Activated CD8-positive, alpha-beta T cell treated with anti-CD3 and anti-CD28 coated beads for 36 hours (primary cell): Measurements from ENCODE around the gene EPB41L4A. TPM values are rescaled to one million over a fixed set of nuclear protein-coding genes. Genes with fewer than 3 reads are reported as not detected.

Source experiments
- ATAC-seq: fragments of 200-7000 bp; cut with Tn5 transposase; one replicate; pipeline ENCODE4 v1.10.0; 2021; ENCODE audit warnings: mild to moderate bottlenecking, moderate library complexity
- CTCF ChIA-PET: fragments of 350-600 bp; sonication (Branson Sonifier 250); formaldehyde crosslinking; loops from one replicate; lab custom pipeline; 2021; ENCODE audit warnings: antibody characterized with exemption; lab: Charles Lee
- POLR2A ChIA-PET: fragments of 350-600 bp; sonication (Branson Sonifier 250); formaldehyde crosslinking; loops from one replicate; lab custom pipeline; 2021; ENCODE audit warnings: antibody characterized with exemption; lab: Charles Lee
- DNase-seq: peaks from one replicate; pipeline ENCODE4 v3.0.0-alpha.2; 2020
- H3K27ac Mint-ChIP-seq: one replicate; pipeline ENCODE4 v1.8.0; 2021; ENCODE audit warnings: mild to moderate bottlenecking, mixed read lengths
- H3K27me3 Mint-ChIP-seq: one replicate; pipeline ENCODE4 v1.8.0; 2021; ENCODE audit warnings: mixed read lengths
- H3K36me3 Mint-ChIP-seq: one replicate; pipeline ENCODE4 v1.8.0; 2021; ENCODE audit warnings: low read depth, mixed read lengths
- H3K4me1 Mint-ChIP-seq: one replicate; pipeline ENCODE4 v1.8.0; 2021; ENCODE audit warnings: low read depth, mixed read lengths
- H3K4me3 Mint-ChIP-seq: one replicate; pipeline ENCODE4 v1.8.0; 2021; ENCODE audit warnings: mild to moderate bottlenecking, moderate library complexity, mixed read lengths
- H3K9me3 Mint-ChIP-seq: one replicate; pipeline ENCODE4 v1.8.0; 2021; ENCODE audit warnings: mixed read lengths
- intact Hi-C: fragments of 100-400 bp; cut with micrococcal nuclease; formaldehyde crosslinking; loops from one replicate; pipeline ENCODE4 v1.10.0; 2022
- total RNA-seq, 2 experiments: library from RNA; stranded (reverse); gene quantifications; one replicate each; pipeline ENCODE4 v1.2.3, GENCODE V29; 2021
- TF ChIP-seq, protein P1 (sequence below): fragments of 200-600 bp; IDR thresholded peaks from one replicate; pipeline ENCODE4 v1.8.0; 2022; ENCODE audit warnings: antibody characterized with exemption, mild to moderate bottlenecking

Gene EPB41L4A
- total RNA-seq, 2 experiments from 2014 or later: 0.25 TPM; not detected in 1

DNA sequence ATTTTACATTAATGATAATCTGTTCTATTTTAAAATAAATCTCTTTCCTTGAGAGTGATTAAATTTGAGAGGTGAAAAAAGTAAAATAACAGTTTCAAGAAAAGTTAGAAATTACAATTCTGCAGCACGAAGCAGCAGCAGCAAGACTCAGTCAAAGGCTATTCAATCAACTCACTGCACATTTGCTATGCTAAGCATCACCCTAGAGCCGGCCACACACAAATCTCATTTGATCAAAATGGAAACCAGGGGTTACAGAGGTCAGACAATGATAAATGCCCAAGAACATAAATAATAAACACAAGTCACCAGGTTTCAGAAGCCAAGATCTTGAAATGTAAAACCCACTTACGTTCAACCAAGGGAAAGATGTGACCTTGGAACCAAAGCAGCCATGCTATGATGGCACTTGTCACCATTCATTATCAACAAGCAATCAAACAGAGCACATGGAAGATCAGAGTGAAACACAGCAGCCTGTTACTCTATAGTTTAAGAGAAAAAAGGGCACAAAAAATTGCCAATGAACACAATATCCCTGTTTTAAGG, 136.0 kb downstream of the EPB41L4A start:
- peaks cover 11% of the 10 kb centered on the region for H3K27me3 Mint-ChIP-seq
- no peaks in the 10 kb centered on the region for H3K9me3 Mint-ChIP-seq
- H3K4me1 Mint-ChIP-seq: no peaks in the 10 kb centered on the region
- DNase-seq: no peak
- POLR2A ChIA-PET: no interaction called here
- H3K4me3 Mint-ChIP-seq: no peak overlapping the region
- no peak overlapping the region for H3K27ac Mint-ChIP-seq
- CTCF ChIA-PET: no interaction called here
- no peak for ATAC-seq
- TF ChIP-seq, protein P1, sequence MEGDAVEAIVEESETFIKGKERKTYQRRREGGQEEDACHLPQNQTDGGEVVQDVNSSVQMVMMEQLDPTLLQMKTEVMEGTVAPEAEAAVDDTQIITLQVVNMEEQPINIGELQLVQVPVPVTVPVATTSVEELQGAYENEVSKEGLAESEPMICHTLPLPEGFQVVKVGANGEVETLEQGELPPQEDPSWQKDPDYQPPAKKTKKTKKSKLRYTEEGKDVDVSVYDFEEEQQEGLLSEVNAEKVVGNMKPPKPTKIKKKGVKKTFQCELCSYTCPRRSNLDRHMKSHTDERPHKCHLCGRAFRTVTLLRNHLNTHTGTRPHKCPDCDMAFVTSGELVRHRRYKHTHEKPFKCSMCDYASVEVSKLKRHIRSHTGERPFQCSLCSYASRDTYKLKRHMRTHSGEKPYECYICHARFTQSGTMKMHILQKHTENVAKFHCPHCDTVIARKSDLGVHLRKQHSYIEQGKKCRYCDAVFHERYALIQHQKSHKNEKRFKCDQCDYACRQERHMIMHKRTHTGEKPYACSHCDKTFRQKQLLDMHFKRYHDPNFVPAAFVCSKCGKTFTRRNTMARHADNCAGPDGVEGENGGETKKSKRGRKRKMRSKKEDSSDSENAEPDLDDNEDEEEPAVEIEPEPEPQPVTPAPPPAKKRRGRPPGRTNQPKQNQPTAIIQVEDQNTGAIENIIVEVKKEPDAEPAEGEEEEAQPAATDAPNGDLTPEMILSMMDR: no peak
- intact Hi-C loops: no loop called here
- no peaks in the 10 kb centered on the region for H3K36me3 Mint-ChIP-seq

DNA sequence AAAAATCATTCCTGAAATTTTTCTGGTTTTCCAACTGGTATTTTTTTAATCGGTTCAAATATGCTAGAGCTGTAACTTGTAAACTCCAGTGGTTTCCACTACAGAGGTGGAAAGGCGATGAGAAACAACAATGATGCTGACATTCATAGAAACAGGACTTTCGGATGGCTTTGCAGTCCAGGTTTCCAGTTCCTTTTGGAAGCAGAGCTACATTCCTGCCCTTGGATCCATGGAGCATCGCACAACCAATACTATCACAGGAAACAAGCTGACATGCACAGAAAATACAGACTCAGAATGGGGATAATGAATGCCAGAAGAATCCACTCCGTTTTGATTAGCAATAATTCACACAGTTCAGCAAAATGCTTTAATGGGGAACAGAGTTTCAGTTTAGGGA, 140.0 kb downstream of the EPB41L4A start:
- no peaks in the 10 kb centered on the region for H3K4me1 Mint-ChIP-seq
- ChIA-PET POLR2A (no interaction called here), CTCF (no interaction called here)
- peaks cover 11% of the 10 kb centered on the region for H3K27me3 Mint-ChIP-seq
- no peak overlapping the region for H3K27ac Mint-ChIP-seq
- H3K36me3 Mint-ChIP-seq: no peaks in the 10 kb centered on the region
- H3K9me3 Mint-ChIP-seq: no peaks in the 10 kb centered on the region
- intact Hi-C loops: no loop called here
- H3K4me3 Mint-ChIP-seq: no peak overlapping the region
- DNase-seq (no peak), ATAC-seq (no peak)
- TF ChIP-seq, protein P1: no peak

DNA sequence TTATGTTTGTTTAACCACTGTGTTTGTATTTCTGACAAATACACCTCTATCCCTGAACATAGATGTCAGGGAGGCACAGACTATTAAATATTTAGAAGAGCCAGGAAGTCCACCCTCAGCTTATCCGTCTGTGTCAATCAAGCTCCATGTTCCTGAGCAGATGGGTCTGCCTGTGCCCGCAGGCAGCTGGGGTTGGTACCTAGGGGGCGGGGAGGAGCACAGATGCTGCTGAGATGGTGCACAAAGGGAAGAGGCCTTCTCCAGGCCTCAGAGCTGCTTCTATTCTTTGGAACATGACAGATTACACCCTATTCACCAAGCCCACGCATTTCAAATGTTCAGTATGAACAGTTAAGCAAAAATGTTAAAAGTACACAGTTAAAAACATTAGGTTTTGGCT, 142.1 kb downstream of the EPB41L4A start:
- no peak overlapping the region for H3K27ac Mint-ChIP-seq
- H3K36me3 Mint-ChIP-seq: no peaks in the 10 kb centered on the region
- no peaks in the 10 kb centered on the region for H3K9me3 Mint-ChIP-seq
- ATAC-seq (no peak), DNase-seq (no peak)
- CTCF ChIA-PET: no interaction called here
- TF ChIP-seq, protein P1: no peak
- peaks cover 9% of the 10 kb centered on the region for H3K27me3 Mint-ChIP-seq
- H3K4me1 Mint-ChIP-seq: no peaks in the 10 kb centered on the region
- no peak overlapping the region for H3K4me3 Mint-ChIP-seq
- intact Hi-C loops: no loop called here
- POLR2A ChIA-PET: no interaction called here

DNA sequence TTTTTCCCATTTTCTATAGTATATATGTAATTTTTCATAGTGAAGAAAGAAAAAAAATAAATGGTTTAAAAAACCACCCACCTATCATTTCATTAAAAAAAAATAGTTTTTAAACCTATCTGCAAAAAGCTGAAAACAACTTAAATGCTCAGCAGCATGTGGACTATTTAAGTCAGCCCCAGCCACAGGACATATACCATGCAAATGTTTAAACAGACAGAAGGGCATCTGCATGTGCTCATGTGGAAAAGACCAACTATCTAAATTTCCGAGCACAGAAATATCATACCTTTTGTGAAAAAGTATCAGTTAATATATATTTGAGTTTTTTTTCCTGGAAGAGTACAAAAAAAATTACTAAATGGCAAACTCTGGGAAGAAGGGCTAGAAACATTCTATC, 143.4 kb downstream of the EPB41L4A start:
- ChIA-PET POLR2A (interaction anchor here (0.6 kb wide), 1 partner anchor 115 kb away, joined by 3 read pairs; no protein-coding TSS in a partner anchor), CTCF (no interaction called here)
- TF ChIP-seq, protein P1: no peak
- DNase-seq: no peak
- intact Hi-C loops: no loop called here
- Mint-ChIP-seq H3K4me3 (no peak overlapping the region), H3K36me3 (no peaks in the 10 kb centered on the region), H3K27me3 (peaks cover 8% of the 10 kb centered on the region), H3K9me3 (no peaks in the 10 kb centered on the region), H3K27ac (no peak overlapping the region), H3K4me1 (no peaks in the 10 kb centered on the region)
- ATAC-seq: no peak

DNA sequence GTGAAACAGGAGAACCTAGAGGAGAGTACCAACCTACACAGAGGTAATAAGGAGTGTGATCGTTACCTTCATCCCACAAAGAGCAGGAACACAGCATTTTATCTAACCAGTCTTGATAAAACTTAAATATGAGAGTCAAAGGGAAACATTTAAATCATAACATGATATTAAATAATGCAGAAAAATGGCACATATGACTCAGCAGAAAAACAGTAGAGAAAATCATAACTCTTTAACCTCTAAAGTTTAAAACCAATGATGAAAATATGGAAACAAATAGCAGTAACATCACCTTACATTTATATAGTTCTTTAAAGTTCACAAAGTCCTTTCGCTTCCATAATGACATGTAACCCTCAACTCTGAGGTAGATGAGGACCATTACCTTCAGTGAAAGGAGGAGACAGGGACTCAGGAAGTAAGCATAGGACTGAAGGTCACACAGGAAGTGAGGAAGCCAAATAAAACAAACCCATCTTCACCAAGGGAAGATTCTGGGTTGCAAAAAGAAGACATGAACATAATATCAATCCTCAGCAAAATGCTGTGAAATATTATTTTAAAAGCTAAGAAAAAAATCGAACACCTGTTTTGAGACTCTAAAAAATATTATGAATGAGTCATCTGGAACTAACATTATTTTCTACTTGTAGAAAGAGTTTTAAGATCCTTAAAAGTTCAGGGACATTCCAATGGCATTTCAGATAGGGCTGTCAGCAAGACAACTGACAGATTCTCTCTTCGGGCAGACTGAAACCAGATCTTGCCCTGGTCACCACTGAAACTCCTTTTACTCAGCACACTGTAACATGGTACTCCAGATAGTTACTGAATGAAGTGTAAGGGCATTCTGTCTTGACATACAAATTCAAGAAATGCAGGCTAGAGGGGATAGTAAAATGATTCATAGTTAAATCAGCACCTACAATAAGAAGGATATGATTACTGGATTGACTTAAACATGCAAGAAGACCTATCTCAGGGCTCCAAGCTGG, 148.5 kb downstream of the EPB41L4A start:
- no peaks in the 10 kb centered on the region for H3K9me3 Mint-ChIP-seq
- H3K36me3 Mint-ChIP-seq: no peaks in the 10 kb centered on the region
- H3K4me1 Mint-ChIP-seq: peaks cover 4% of the 10 kb centered on the region
- H3K27me3 Mint-ChIP-seq: peaks cover 6% of the 10 kb centered on the region
- TF ChIP-seq, protein P1: no peak
- ChIA-PET POLR2A (no interaction called here), CTCF (no interaction called here)
- H3K4me3 Mint-ChIP-seq: no peak overlapping the region
- DNase-seq (no peak), ATAC-seq (peak; percentile 51)
- H3K27ac Mint-ChIP-seq: no peak overlapping the region
- intact Hi-C loops: no loop called here
